NCI-H146 (cell line): ENCODE results near the gene PTPRJ.

Experiments
- DNase-seq: peaks from one replicate; lab custom pipeline; 2025; lab: John Stamatoyannopoulos, UW

Gene PTPRJ

GRCh38 chr11:47997063-47998053 lies 17.0 kb downstream of the PTPRJ start:
- no peak for DNase-seq

- no peak for DNase-seq
Observed at GRCh38 chr11:47998345-47998732, 18.0 kb downstream of the PTPRJ start.

GRCh38 chr11:47998733-47999359 lies 18.5 kb downstream of the PTPRJ start:
- no peak for DNase-seq

- DNase-seq = no peak
Observed at GRCh38 chr11:48000432-48000831, 20.1 kb downstream of the PTPRJ start.

GRCh38 chr11:48001438-48002021 lies 21.2 kb downstream of the PTPRJ start:
- DNase-seq = no peak

- no peak for DNase-seq
Observed at GRCh38 chr11:48002561-48002960, 22.2 kb downstream of the PTPRJ start.

- no peak for DNase-seq
Observed at GRCh38 chr11:48003926-48004325, 23.6 kb downstream of the PTPRJ start.

- DNase-seq = no peak
Observed at GRCh38 chr11:48004456-48004855, 24.1 kb downstream of the PTPRJ start.

GRCh38 chr11:48005136-48005535 lies 24.8 kb downstream of the PTPRJ start:
- DNase-seq = no peak

- peak; percentile 77 for DNase-seq
Observed at GRCh38 chr11:48005831-48006270, 25.5 kb downstream of the PTPRJ start.

GRCh38 chr11:48006301-48006992 lies 26.1 kb downstream of the PTPRJ start:
- peak; percentile 66 for DNase-seq

- DNase-seq = no peak
Observed at GRCh38 chr11:48007677-48008076, 27.3 kb downstream of the PTPRJ start.

GRCh38 chr11:48008951-48009270 lies 28.6 kb downstream of the PTPRJ start:
- DNase-seq = no peak

- DNase-seq = no peak
Observed at GRCh38 chr11:48011102-48011797, 30.9 kb downstream of the PTPRJ start.

- no peak for DNase-seq
Observed at GRCh38 chr11:48011798-48012391, 31.5 kb downstream of the PTPRJ start.

- no peak for DNase-seq
Observed at GRCh38 chr11:48013269-48013901, 33.0 kb downstream of the PTPRJ start.

GRCh38 chr11:48014917-48015316 lies 34.6 kb downstream of the PTPRJ start:
- no peak for DNase-seq

GRCh38 chr11:48017105-48017830 lies 36.9 kb downstream of the PTPRJ start:
- DNase-seq = no peak

- no peak for DNase-seq
Observed at GRCh38 chr11:48017831-48018527, 37.6 kb downstream of the PTPRJ start.
